ENCODE results near the gene UGT2B11.
"Not testable (repeated sequence)": the region's sequence is repeated elsewhere in the genome, so short reads cannot be mapped to it uniquely, and the experiment has no call there.

UGT2B11 gene

GRCh38 chr4:69210911-69211310, 3.6 kb downstream of the UGT2B11 start:
- DNase-seq (ENCODE audit: low spot score) = no peak
- in situ Hi-C loops (cut with MboI; ENCODE audit: low sequenced_read_pairs, unreplicated experiment) = no loop called here
- no peak for TF ChIP-seq CTCF (IDR thresholded peaks at IDR 0.05; ENCODE audit: borderline replicate concordance, control extremely low read depth, extremely low read depth, insufficient read depth, missing control alignments)

- in situ Hi-C loops (cut with MboI; ENCODE audit: low sequenced_read_pairs, unreplicated experiment); DNase-seq (ENCODE audit: low spot score): not testable (repeated sequence)
Measured at GRCh38 chr4:69198506-69198905, 16.0 kb downstream of the UGT2B11 start.

GRCh38 chr4:69196209-69196965, 18.2 kb downstream of the UGT2B11 start:
- in situ Hi-C loops (cut with MboI; ENCODE audit: low sequenced_read_pairs, unreplicated experiment) = no loop called here
- no peak for TF ChIP-seq CTCF (IDR thresholded peaks at IDR 0.05; ENCODE audit: borderline replicate concordance, control extremely low read depth, extremely low read depth, insufficient read depth, missing control alignments)
- DNase-seq (ENCODE audit: low spot score) = no peak

GRCh38 chr4:69194166-69194565, 20.4 kb downstream of the UGT2B11 start:
- TF ChIP-seq CTCF (IDR thresholded peaks at IDR 0.05; ENCODE audit: borderline replicate concordance, control extremely low read depth, extremely low read depth, insufficient read depth, missing control alignments) = no peak
- DNase-seq (ENCODE audit: low spot score) = no peak
- in situ Hi-C loops (cut with MboI; ENCODE audit: low sequenced_read_pairs, unreplicated experiment) = no loop called here

GRCh38 chr4:69191905-69192304, 22.6 kb downstream of the UGT2B11 start:
- DNase-seq (ENCODE audit: low spot score); in situ Hi-C loops (cut with MboI; ENCODE audit: low sequenced_read_pairs, unreplicated experiment): not testable (repeated sequence)

GRCh38 chr4:69190621-69191020, 23.9 kb downstream of the UGT2B11 start:
- DNase-seq (ENCODE audit: low spot score); in situ Hi-C loops (cut with MboI; ENCODE audit: low sequenced_read_pairs, unreplicated experiment): not testable (repeated sequence)

- in situ Hi-C loops (cut with MboI; ENCODE audit: low sequenced_read_pairs, unreplicated experiment); DNase-seq (ENCODE audit: low spot score): not testable (repeated sequence)
Measured at GRCh38 chr4:69181519-69182169, 32.9 kb downstream of the UGT2B11 start.

GRCh38 chr4:69179817-69180216, 34.7 kb downstream of the UGT2B11 start:
- DNase-seq (ENCODE audit: low spot score); in situ Hi-C loops (cut with MboI; ENCODE audit: low sequenced_read_pairs, unreplicated experiment): not testable (repeated sequence)

GRCh38 chr4:69178751-69179205, 35.8 kb downstream of the UGT2B11 start:
- in situ Hi-C loops (cut with MboI; ENCODE audit: low sequenced_read_pairs, unreplicated experiment) = not testable (repeated sequence)

More at GRCh38 chr4:69178751-69179205, 35.8 kb downstream of the UGT2B11 start:
- DNase-seq (ENCODE audit: low spot score) = not testable (repeated sequence)

All from GM13976 (cell line).